Measurements from ENCODE around the gene AGTRAP. TPM values are rescaled to one million over a fixed set of nuclear protein-coding genes. Genes with fewer than 3 reads are reported as not detected.

Gene AGTRAP
- total RNA-seq, 4 donors from 2014 or later = 26.3 to 62.3 (median 40.2) TPM

- H3K4me3 ChIP-seq (ENCODE audit: low read depth, poor library complexity, severe bottlenecking) = no peak overlapping the region
- no peak for TF ChIP-seq POLR2A (IDR thresholded peaks at IDR 0.05)
- TF ChIP-seq, protein P1, sequence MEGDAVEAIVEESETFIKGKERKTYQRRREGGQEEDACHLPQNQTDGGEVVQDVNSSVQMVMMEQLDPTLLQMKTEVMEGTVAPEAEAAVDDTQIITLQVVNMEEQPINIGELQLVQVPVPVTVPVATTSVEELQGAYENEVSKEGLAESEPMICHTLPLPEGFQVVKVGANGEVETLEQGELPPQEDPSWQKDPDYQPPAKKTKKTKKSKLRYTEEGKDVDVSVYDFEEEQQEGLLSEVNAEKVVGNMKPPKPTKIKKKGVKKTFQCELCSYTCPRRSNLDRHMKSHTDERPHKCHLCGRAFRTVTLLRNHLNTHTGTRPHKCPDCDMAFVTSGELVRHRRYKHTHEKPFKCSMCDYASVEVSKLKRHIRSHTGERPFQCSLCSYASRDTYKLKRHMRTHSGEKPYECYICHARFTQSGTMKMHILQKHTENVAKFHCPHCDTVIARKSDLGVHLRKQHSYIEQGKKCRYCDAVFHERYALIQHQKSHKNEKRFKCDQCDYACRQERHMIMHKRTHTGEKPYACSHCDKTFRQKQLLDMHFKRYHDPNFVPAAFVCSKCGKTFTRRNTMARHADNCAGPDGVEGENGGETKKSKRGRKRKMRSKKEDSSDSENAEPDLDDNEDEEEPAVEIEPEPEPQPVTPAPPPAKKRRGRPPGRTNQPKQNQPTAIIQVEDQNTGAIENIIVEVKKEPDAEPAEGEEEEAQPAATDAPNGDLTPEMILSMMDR (IDR thresholded peaks at IDR 0.05) = no peak
- DNase-seq (ENCODE audit: low spot score in 2 of 2) = no peak
- WGBS, 2 donors = 72 to 81% methylated on average over 5 of the region's 5 CpGs
- intact Hi-C loops (cut with DNase I; ENCODE audit: low total_unique reads) = no loop called here
Observed at GRCh38 chr1:11697893-11698210, 38.1 kb upstream of the AGTRAP start.

DNA sequence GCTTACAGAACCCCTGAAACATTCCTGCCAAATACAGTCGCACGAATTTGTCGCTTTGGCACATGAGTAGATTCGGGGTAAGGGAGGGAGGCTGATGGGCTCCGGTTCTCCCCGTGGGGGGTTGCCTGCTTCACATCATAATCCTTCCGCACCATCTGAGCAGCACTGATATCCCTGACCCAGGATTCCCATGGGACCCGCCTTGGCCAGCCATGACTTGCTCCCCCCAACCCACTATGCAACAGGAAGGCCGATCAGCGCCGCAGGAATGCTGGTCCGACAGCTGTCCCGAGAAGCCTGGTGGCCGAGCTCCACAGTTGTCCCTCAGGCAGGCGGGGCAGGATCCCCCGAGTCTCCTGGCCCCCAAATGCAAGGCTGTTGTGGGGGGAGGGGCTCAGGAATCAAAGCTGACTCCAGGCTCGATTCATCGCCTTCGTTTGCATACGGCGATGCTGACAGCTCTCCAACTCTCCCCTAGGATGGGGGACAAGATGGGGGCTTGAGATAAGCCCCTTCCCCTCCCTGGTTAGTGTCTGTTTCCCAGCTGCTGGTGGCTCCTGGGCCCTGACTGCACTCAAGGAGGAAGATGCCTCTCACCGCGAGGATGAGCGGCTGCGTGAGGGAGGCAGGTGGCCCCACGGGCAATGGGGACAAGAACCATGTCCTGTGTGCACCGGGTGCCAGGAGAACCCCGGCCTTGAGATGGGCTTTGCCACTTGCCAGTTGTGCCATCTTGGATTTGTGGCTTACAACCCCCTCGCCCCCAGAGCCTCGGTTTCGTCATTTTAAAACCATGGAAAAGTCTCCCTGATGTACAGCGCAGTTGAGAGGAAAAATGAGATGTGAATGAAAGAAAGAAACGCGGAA lies 35.1 kb upstream of the AGTRAP start:
- no peak for TF ChIP-seq POLR2A (IDR thresholded peaks at IDR 0.05)
- TF ChIP-seq, protein P1 (IDR thresholded peaks at IDR 0.05) = no peak
- no peak for DNase-seq (ENCODE audit: low spot score in 2 of 2)
- intact Hi-C loops (cut with DNase I; ENCODE audit: low total_unique reads) = no loop called here
- H3K4me3 ChIP-seq (ENCODE audit: low read depth, poor library complexity, severe bottlenecking) = no peak overlapping the region
- WGBS, 2 donors = 40 to 54% methylated on average over 33 of the region's 34 CpGs

DNA sequence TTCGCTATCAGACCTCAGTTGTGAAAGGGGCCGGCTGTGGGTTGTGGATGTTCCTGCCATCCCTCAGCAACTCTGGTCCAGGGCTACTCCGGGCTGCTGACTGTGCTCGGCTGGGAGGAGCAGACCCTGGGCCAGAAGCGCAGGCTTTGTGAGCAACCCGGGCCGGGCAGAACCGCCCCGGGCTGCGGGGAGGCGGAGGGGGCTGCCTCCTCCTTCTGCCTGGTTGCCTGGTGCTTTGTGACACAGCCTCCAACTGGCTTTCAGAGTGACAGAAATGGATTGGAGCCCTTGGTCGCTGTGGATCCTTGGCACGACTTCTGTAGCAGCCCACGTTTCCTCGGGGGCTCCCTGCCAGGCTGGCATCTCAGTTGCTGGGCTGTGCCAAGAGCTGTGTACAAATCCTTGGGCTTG lies 34.4 kb upstream of the AGTRAP start:
- WGBS, 2 donors = 8 to 29% methylated on average over 14 to 15 of the region's 15 CpGs
- no peak for TF ChIP-seq POLR2A (IDR thresholded peaks at IDR 0.05)
- TF ChIP-seq, protein P1 (IDR thresholded peaks at IDR 0.05) = no peak
- intact Hi-C loops (cut with DNase I; ENCODE audit: low total_unique reads) = no loop called here
- no peak for DNase-seq (ENCODE audit: low spot score in 2 of 2)
- H3K4me3 ChIP-seq (ENCODE audit: low read depth, poor library complexity, severe bottlenecking) = no peak overlapping the region

- intact Hi-C loops (cut with DNase I; ENCODE audit: low total_unique reads) = no loop called here
- 54 to 58% methylated on average over 15 of the region's 15 CpGs for WGBS, 2 donors
- H3K4me3 ChIP-seq (ENCODE audit: low read depth, poor library complexity, severe bottlenecking) = no peak overlapping the region
- DNase-seq (ENCODE audit: low spot score in 2 of 2) = no peak
- no peak for TF ChIP-seq POLR2A (IDR thresholded peaks at IDR 0.05)
- TF ChIP-seq, protein P1 (IDR thresholded peaks at IDR 0.05) = peak in 1 of 3 donors; percentile 12
Observed at GRCh38 chr1:11701981-11702803, 33.7 kb upstream of the AGTRAP start.

- no peak for TF ChIP-seq POLR2A (IDR thresholded peaks at IDR 0.05)
- TF ChIP-seq, protein P1 (IDR thresholded peaks at IDR 0.05) = no peak
- no peak for DNase-seq (ENCODE audit: low spot score in 2 of 2)
- WGBS, 2 donors = 67 to 76% methylated on average over 8 of the region's 8 CpGs
- no peak overlapping the region for H3K4me3 ChIP-seq (ENCODE audit: low read depth, poor library complexity, severe bottlenecking)
- intact Hi-C loops (cut with DNase I; ENCODE audit: low total_unique reads) = no loop called here
Observed at GRCh38 chr1:11703357-11704193, 32.4 kb upstream of the AGTRAP start.

All from lower leg skin (tissue), 4 donors.